ENCODE results near the gene SNRPA1. TPM values are rescaled to one million over a fixed set of nuclear protein-coding genes. Genes with fewer than 3 reads are reported as not detected.

SNRPA1 gene
- total and polyA plus RNA-seq, 2 of the 13 experiments (the other 11 are each of a cell fraction or from before 2014, with no cell fraction given) = 41.2 to 108 TPM

DNA sequence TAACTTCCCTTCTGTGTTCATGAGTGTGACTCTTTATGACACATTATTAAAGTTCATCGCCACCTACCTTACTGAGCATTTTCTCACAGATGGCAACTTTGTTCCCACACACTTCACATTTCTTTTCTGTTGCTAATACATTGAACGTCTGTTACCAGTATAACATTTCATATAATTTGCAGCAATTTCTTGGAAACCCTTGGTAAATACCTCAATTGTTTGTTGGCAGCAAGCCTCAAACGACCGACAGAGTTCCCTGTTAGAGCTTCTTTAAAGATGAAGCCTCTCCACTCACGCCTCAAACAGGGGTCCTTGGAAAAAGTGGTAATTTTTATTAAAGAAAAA lies 40.0 kb downstream of the SNRPA1 start:
- Histone ChIP-seq H3K4me3 (replicated peaks in 1 of 3; ENCODE audit: insufficient read depth in 1 of 3, low read depth in 2 of 3, low read length in 3 of 3) (no peak overlapping the region), H3K79me2 (ENCODE audit: insufficient read depth, low read length) (peaks cover 10% of the 10 kb centered on the region), H3K27ac (ENCODE audit: extremely low read length, insufficient read depth, low read length) (no peak overlapping the region), H2AFZ (ENCODE audit: low read length) (no peak overlapping the region), H4K20me1 (ENCODE audit: insufficient read depth, low read length) (peaks cover 9% of the 10 kb centered on the region), H3K27me3 (ENCODE audit: control insufficient read depth in 1 of 2, insufficient read depth in 2 of 2, low read length in 2 of 2) (peaks cover 0 to 4% of the 10 kb centered on the region in 2 experiments; a peak in 1 of 5 replicates), H3K9me3 (ENCODE audit: low read length) (no peaks in the 10 kb centered on the region), H3K9ac (ENCODE audit: insufficient read depth, low read depth, low read length) (no peak overlapping the region), H3K36me3 (replicated peaks in 1 of 2; ENCODE audit: control insufficient read depth in 1 of 2, insufficient read depth in 2 of 2, low read length in 2 of 2) (no peaks in the 10 kb centered on the region), H3K4me2 (ENCODE audit: low read depth, low read length) (no peak overlapping the region), H3K4me1 (ENCODE audit: insufficient read depth, low read length) (peaks cover 49% of the 10 kb centered on the region)
- intact Hi-C loops (cut with micrococcal nuclease; ENCODE audit: unreplicated experiment) = loop anchor here (10.0 kb wide), 2 partner anchors 130 to 340 kb away; partner anchors contain the start of gene LRRK1
- DNase-seq (ENCODE audit: low spot score) (no peak), ATAC-seq (no peak), FAIRE-seq (no peak)
- no TSS peak for BruUV-seq (replicated peaks)
- ChIA-PET CTCF (ENCODE audit: low intra/inter-chr PET ratio, low total read pairs) (no interaction called here), POLR2A (interaction anchor here (1.4 kb wide), 1 partner anchor 11 kb away, joined by 4 read pairs; no protein-coding TSS in a partner anchor)
- TF ChIP-seq MLLT10 (CRISPR knock-in tag; IDR thresholded peaks at IDR 0.05) = no peak
- no peak for TF ChIP-seq MXI1 (IDR thresholded peaks at IDR 0.05; ENCODE audit: borderline replicate concordance, low read depth, low read length)
- no peak for TF ChIP-seq NBN (conservative IDR thresholded peaks at IDR 0.05)
- TF ChIP-seq NFE2 (CRISPR knock-in tag; IDR thresholded peaks at IDR 0.05) = no peak
- TF ChIP-seq NR2F2 (IDR thresholded peaks at IDR 0.05; ENCODE audit: borderline replicate concordance, low read depth) = no peak
- no peak for TF ChIP-seq ZKSCAN1 (IDR thresholded peaks at IDR 0.05; ENCODE audit: low read length)
- TF ChIP-seq ZNF225 (CRISPR knock-in tag; IDR thresholded peaks at IDR 0.05) = no peak
- no peak for TF ChIP-seq ZKSCAN5 (CRISPR knock-in tag; IDR thresholded peaks at IDR 0.05)
- no peak for TF ChIP-seq CEBPG (CRISPR knock-in tag; IDR thresholded peaks at IDR 0.05)
- no peak for TF ChIP-seq ZNF253 (CRISPR knock-in tag; IDR thresholded peaks at IDR 0.05; ENCODE audit: borderline replicate concordance)
- no peak for TF ChIP-seq ZNF570 (CRISPR knock-in tag; IDR thresholded peaks at IDR 0.05; ENCODE audit: borderline replicate concordance)
- no peak for TF ChIP-seq ZBTB4 (CRISPR knock-in tag; IDR thresholded peaks at IDR 0.05; ENCODE audit: borderline replicate concordance)
- TF ChIP-seq ESRRA (CRISPR knock-in tag; IDR thresholded peaks at IDR 0.05; ENCODE audit: low read depth) = no peak
- no peak for TF ChIP-seq SIX4 (CRISPR knock-in tag; IDR thresholded peaks at IDR 0.05)
- 55% methylated on average over 5 of the region's 5 CpGs for WGBS (ENCODE audit: low lambda C conversion rate)
- in situ Hi-C loops (cut with HindIII; ENCODE audit: extremely low pct_ligation_motif_present, low pct_unique_long_range_greater_than_20kb) = loop anchor here (5.0 to 25.0 kb wide), 4 partner anchors 170 to 593 kb away; partner anchors contain the start of gene LRRK1

Data from HepG2 (cell line).